Chondrocyte (in vitro differentiated cells): ENCODE data around the gene OR4E2. TPM values are rescaled to one million over a fixed set of nuclear protein-coding genes. Genes with fewer than 3 reads are reported as not detected.

Experiments used
- DNase-seq: peaks from one replicate; pipeline ENCODE4 v3.0.0; 2021; ENCODE audit warnings: mixed read lengths, low spot score
- H3K27ac Mint-ChIP-seq: one replicate; pipeline ENCODE4 v1.8.0; 2021; ENCODE audit warnings: mild to moderate bottlenecking, moderate library complexity, mixed read lengths; ENCODE audit not compliant: unreplicated experiment
- H3K27me3 Mint-ChIP-seq: 2 replicates; pipeline ENCODE4 v1.8.0; 2021; ENCODE audit warnings: low read depth, mixed read lengths
- H3K36me3 Mint-ChIP-seq: 2 replicates; pipeline ENCODE4 v1.8.0; 2021; ENCODE audit warnings: low read depth, mixed read lengths
- H3K4me1 Mint-ChIP-seq: 2 replicates; pipeline ENCODE4 v1.8.0; 2021; ENCODE audit warnings: low read depth, mild to moderate bottlenecking, mixed read lengths
- H3K4me3 Mint-ChIP-seq: one replicate; pipeline ENCODE4 v1.8.0; 2021; ENCODE audit warnings: mild to moderate bottlenecking, moderate library complexity, mixed read lengths; ENCODE audit not compliant: unreplicated experiment
- H3K9me3 Mint-ChIP-seq: 2 replicates; pipeline ENCODE4 v1.8.0; 2021; ENCODE audit warnings: low read depth, mixed read lengths
- total RNA-seq: library from RNA; stranded (reverse); gene quantifications from 3 replicates; pipeline ENCODE4 v1.2.1, GENCODE V29; 2021
- TF ChIP-seq, protein P1 (sequence below): fragments of 200-600 bp; sonication (generic); IDR thresholded peaks from 2 replicates; pipeline ENCODE4 v1.5.0; 2021; ENCODE audit warnings: antibody characterized with exemption, mild to moderate bottlenecking, moderate library complexity

The OR4E2 gene
- total RNA-seq, 1 donor from 2014 or later: not detected

DNA sequence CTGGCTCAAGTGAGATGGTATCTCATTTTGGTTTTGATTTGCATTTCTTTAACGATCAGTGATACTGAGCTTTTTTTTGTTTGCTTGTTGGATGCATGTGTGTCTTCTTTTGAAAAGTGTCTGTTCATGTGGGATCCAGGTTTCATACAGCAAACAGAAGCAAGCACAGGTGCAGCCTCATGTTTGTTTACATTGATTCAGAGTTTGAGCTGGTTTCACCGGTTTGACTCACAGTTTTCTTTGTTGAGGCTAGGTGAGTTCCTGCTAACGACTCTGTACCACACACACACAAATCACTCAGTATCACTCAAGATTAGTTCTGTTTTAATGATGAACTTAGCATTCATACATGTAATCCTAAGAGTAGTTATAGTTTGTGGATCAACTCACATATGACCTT is 22.6 kb upstream of the OR4E2 start:
- TF ChIP-seq, protein P1, sequence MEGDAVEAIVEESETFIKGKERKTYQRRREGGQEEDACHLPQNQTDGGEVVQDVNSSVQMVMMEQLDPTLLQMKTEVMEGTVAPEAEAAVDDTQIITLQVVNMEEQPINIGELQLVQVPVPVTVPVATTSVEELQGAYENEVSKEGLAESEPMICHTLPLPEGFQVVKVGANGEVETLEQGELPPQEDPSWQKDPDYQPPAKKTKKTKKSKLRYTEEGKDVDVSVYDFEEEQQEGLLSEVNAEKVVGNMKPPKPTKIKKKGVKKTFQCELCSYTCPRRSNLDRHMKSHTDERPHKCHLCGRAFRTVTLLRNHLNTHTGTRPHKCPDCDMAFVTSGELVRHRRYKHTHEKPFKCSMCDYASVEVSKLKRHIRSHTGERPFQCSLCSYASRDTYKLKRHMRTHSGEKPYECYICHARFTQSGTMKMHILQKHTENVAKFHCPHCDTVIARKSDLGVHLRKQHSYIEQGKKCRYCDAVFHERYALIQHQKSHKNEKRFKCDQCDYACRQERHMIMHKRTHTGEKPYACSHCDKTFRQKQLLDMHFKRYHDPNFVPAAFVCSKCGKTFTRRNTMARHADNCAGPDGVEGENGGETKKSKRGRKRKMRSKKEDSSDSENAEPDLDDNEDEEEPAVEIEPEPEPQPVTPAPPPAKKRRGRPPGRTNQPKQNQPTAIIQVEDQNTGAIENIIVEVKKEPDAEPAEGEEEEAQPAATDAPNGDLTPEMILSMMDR: no peak
- Mint-ChIP-seq H3K36me3 (no peaks in the 10 kb centered on the region), H3K27me3 (peaks cover 17% of the 10 kb centered on the region), H3K4me1 (no peaks in the 10 kb centered on the region), H3K27ac (no peak overlapping the region), H3K9me3 (no peaks in the 10 kb centered on the region), H3K4me3 (no peak overlapping the region)
- DNase-seq: no peak

- TF ChIP-seq, protein P1: no peak
- no peak within 1 kb of the TSS for H3K27ac Mint-ChIP-seq
- no peak for DNase-seq
- H3K4me3 Mint-ChIP-seq: no peak within 1 kb of the TSS
- peaks cover 19% of the 10 kb centered on the region for H3K27me3 Mint-ChIP-seq
- H3K9me3 Mint-ChIP-seq: no peaks in the 10 kb centered on the region
- H3K4me1 Mint-ChIP-seq: no peaks in the 10 kb centered on the region
- H3K36me3 Mint-ChIP-seq: no peaks in the 10 kb centered on the region
Observed at GRCh38 chr14:21634840-21635239, 18.8 kb upstream of the OR4E2 start, which contains the start of gene OR10G2. Gene OR10G2 (minus strand): TSS chr14:21634940. CDS start chr14:21634842, 98 bp downstream.

- no peak for DNase-seq
- TF ChIP-seq, protein P1: no peak
- H3K27ac Mint-ChIP-seq: no peak overlapping the region
- H3K36me3 Mint-ChIP-seq: no peaks in the 10 kb centered on the region
- H3K4me1 Mint-ChIP-seq: no peaks in the 10 kb centered on the region
- peaks cover 18% of the 10 kb centered on the region for H3K27me3 Mint-ChIP-seq
- no peak overlapping the region for H3K4me3 Mint-ChIP-seq
- H3K9me3 Mint-ChIP-seq: no peaks in the 10 kb centered on the region
Observed at GRCh38 chr14:21642683-21643082, 11.0 kb upstream of the OR4E2 start.

DNA sequence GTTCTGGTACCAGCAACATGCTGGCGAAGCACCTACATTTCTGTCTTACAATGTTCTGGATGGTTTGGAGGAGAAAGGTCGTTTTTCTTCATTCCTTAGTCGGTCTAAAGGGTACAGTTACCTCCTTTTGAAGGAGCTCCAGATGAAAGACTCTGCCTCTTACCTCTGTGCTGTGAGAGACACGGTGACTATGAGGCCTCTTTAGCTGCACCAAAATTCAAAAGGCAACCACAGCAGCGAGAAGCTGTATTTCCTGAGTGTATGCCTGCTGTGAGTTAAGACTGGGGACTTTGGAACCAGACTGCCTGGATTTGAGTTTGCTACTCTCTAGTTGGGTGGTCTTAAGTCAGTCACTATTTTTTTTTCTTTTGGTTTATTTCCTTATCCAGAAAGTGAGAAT is 10.2 kb upstream of the OR4E2 start:
- H3K4me3 Mint-ChIP-seq: no peak overlapping the region
- H3K4me1 Mint-ChIP-seq: no peaks in the 10 kb centered on the region
- H3K9me3 Mint-ChIP-seq: no peaks in the 10 kb centered on the region
- H3K27ac Mint-ChIP-seq: no peak overlapping the region
- peaks cover 22% of the 10 kb centered on the region for H3K27me3 Mint-ChIP-seq
- TF ChIP-seq, protein P1: no peak
- no peaks in the 10 kb centered on the region for H3K36me3 Mint-ChIP-seq
- no peak for DNase-seq

DNA sequence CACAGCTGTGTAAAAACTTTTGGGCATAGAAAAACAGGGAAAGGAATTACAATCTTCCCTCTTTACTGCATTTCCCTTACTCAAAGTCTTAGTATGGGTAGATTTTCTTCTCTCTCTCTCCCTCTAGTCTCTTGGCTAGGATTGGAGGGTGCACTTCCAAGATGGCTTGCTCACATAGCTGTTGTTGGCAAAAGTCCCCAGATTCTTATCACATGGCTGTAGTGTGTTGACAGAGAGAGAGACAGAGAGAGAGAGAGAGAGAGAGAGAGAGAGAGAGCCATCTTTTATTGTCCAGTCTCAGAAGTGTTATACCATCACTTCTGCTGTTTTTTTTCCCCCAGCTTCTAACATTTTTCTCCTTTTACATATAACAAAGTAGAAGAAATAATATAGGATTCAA is 6.3 kb upstream of the OR4E2 start:
- DNase-seq: no peak
- TF ChIP-seq, protein P1: no peak
- peaks cover 21% of the 10 kb centered on the region for H3K27me3 Mint-ChIP-seq
- no peaks in the 10 kb centered on the region for H3K9me3 Mint-ChIP-seq
- no peaks in the 10 kb centered on the region for H3K36me3 Mint-ChIP-seq
- no peak overlapping the region for H3K4me3 Mint-ChIP-seq
- no peaks in the 10 kb centered on the region for H3K4me1 Mint-ChIP-seq
- no peak overlapping the region for H3K27ac Mint-ChIP-seq
